GM18907 (cell line): ENCODE results near the gene TNS4.

Source experiments
- ATAC-seq: cut with Tn5 transposase; IDR thresholded peaks from one replicate; pipeline ENCODE4 v1.9.1; 2021; ENCODE audit warnings: mild to moderate bottlenecking, moderate library complexity; ENCODE audit not compliant: unreplicated experiment

The TNS4 gene

GRCh38 chr17:40496634-40497420 lies 4.6 kb downstream of the TNS4 start:
- ATAC-seq = no peak

GRCh38 chr17:40496170-40496569 lies 5.3 kb downstream of the TNS4 start:
- no peak for ATAC-seq

GRCh38 chr17:40495140-40495539 lies 6.3 kb downstream of the TNS4 start:
- no peak for ATAC-seq

GRCh38 chr17:40493697-40494096 lies 7.7 kb downstream of the TNS4 start:
- no peak for ATAC-seq

- no peak for ATAC-seq
Observed at GRCh38 chr17:40491486-40491885, 9.9 kb downstream of the TNS4 start.

GRCh38 chr17:40490982-40491381 lies 10.4 kb downstream of the TNS4 start:
- ATAC-seq = no peak

GRCh38 chr17:40490289-40490853 lies 11.1 kb downstream of the TNS4 start:
- ATAC-seq = no peak

GRCh38 chr17:40487371-40488020 lies 13.9 kb downstream of the TNS4 start:
- no peak for ATAC-seq

GRCh38 chr17:40486522-40487370 lies 14.7 kb downstream of the TNS4 start:
- no peak for ATAC-seq

- no peak for ATAC-seq
Observed at GRCh38 chr17:40485851-40486521, 15.4 kb downstream of the TNS4 start.

GRCh38 chr17:40484973-40485530 lies 16.4 kb downstream of the TNS4 start:
- ATAC-seq = no peak

GRCh38 chr17:40484285-40484972 lies 17.0 kb downstream of the TNS4 start:
- ATAC-seq = no peak

- no peak for ATAC-seq
Observed at GRCh38 chr17:40483679-40484078, 17.7 kb downstream of the TNS4 start.

- ATAC-seq = no peak
Observed at GRCh38 chr17:40482722-40483121, 18.7 kb downstream of the TNS4 start.

GRCh38 chr17:40481106-40481505 lies 20.3 kb downstream of the TNS4 start:
- ATAC-seq = no peak

GRCh38 chr17:40480501-40481003 lies 20.9 kb downstream of the TNS4 start:
- no peak for ATAC-seq

GRCh38 chr17:40479754-40480480 lies 21.5 kb downstream of the TNS4 start:
- ATAC-seq = no peak

GRCh38 chr17:40478486-40478885 lies 22.9 kb downstream of the TNS4 start:
- ATAC-seq = no peak

GRCh38 chr17:40477796-40478195 lies 23.6 kb downstream of the TNS4 start:
- no peak for ATAC-seq
